ENCODE data around the gene KIZ. TPM values are rescaled to one million over a fixed set of nuclear protein-coding genes. Genes with fewer than 3 reads are reported as not detected.

Gene KIZ
- total and polyA plus RNA-seq, 2 of the 4 experiments (the other 2 are of a cell fraction), result 9.9 to 14.0 TPM

DNA sequence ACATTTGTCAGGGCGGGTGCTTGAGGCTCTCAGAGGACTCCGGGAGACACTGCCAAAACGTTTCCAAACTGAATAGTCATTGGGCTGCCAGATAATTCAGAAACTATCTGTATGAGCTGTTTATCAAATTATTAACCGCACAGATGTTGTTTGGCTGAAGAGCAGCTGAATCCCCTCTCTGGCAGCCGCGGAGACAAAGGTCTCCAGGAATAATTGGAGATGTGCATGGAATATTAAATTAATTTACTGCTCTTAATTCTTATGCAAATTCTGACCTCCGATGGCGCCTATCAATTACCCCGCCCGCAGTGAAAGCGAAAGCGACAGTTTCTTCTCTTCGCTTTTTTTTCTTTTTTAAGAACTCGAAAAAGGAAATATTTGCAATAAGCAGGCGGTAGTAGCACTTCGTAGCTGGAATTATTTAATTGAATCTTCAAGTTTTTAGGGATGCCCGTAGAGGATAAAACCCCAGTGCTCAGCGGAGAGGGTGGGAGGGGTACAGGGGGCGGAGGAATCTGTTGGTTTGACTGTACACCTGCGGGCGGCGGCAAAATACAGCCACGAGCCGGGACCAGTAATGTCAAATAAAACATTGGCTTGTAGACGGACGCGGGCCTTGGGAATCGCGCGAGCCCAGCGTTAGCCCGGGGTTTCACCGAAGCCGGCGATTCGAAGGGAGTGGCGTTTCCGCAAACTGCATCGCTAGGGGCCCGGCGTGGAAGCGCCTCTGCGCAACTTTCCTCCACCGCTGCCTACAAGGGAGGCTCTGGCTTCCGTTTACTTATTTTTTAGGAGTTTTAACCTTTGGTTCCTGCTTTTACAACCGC lies 25.9 kb upstream of the KIZ start (continued):
- no peak for TF ChIP-seq MAZ (IDR thresholded peaks at IDR 0.05; ENCODE audit: borderline replicate concordance, low read depth, low read length)

DNA sequence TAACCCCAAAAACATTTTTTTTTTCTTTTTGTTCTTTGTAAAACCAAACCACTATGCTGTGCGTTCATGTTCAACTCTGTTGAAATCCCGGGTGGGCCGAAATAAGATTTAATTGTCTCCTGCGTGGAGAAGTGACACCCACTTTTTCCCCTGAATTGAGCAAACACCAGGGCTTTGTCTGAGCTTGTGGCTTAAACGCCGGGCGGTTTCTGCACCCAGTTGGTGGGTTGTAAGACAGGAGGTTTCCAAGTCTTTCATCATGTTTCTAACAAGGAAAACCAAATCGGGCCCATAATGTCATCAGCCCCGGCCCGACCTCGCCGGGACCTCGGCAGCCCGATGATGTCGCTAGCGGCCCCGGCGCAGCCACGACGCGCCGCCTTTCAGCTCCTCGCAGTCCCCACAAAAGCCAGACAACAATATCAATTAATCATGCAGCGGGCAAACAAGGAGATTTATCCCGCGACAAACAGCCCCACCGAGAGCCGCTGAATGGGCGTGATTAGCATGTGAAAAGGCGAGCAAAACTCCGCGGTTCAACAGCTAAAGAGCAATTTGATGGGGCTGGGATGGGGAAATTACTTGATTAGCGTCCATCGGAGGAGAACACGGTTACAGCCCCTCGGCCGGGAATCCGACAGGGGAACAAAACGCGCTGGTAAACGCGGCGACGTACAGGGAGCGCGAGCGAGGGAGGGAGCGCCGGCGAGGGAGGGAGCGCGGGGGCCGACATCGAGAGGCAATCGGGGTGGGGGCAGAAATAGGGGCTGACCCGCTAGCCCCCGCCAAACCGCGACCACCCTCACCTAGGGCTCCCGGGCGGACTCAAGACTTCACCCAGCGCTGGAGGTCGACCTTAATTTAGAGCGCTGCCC lies 25.1 kb upstream of the KIZ start:
- intact Hi-C loops (cut with micrococcal nuclease) (no loop called here), dilution Hi-C loops (cut with HindIII; ENCODE audit: low sequenced_read_pairs, unreplicated experiment) (no loop called here), in situ Hi-C loops (cut with MboI; ENCODE audit: low sequenced_read_pairs) (no loop called here)
- DNase-seq (peak; percentile 2), ATAC-seq (ENCODE audit: low read depth) (no peak)
- peaks cover 5% of the 10 kb centered on the region for H3K9me3 ChIP-seq (ENCODE audit: control insufficient read depth, insufficient read depth, low read length)
- H4K20me1 ChIP-seq (ENCODE audit: insufficient read depth, low read length), result no peaks in the 10 kb centered on the region
- H2AK9ac ChIP-seq (replicated peaks; ENCODE audit: low read depth, low read length, poor library complexity), result no peak overlapping the region
- H3K27ac ChIP-seq (ENCODE audit: insufficient read depth, low read length), result no peak overlapping the region
- no peaks in the 10 kb centered on the region; the same call in 1 of the 2 replicates for H3K9me1 ChIP-seq (ENCODE audit: insufficient read depth, low read length)
- ChIA-PET POLR2A (ENCODE audit: unreplicated experiment) (no interaction called here), CTCF (interaction anchor here (0.7 kb wide), 1 partner anchor 52 kb away, joined by 3 read pairs; no protein-coding TSS in a partner anchor)
- H2BK15ac ChIP-seq (ENCODE audit: low read depth, low read length), result no peak overlapping the region
- H3K18ac ChIP-seq (ENCODE audit: low read depth, low read length), result no peak overlapping the region
- no peak overlapping the region for H3K4ac ChIP-seq (ENCODE audit: low read depth, low read length)
- no peak overlapping the region for H2BK20ac ChIP-seq (ENCODE audit: low read depth, low read length)
- H4K8ac ChIP-seq (ENCODE audit: low read depth in 2 of 2, low read length in 2 of 2), result no peak overlapping the region
- H2BK5ac ChIP-seq (ENCODE audit: low read depth, low read length, poor library complexity, severe bottlenecking), result no peak overlapping the region
- no peak overlapping the region for H2BK120ac ChIP-seq (ENCODE audit: low read depth, low read length)
- no peaks in the 10 kb centered on the region for H3K79me1 ChIP-seq (ENCODE audit: low read depth in 1 of 2, low read length in 2 of 2)
- H2AFZ ChIP-seq (replicated peaks; ENCODE audit: low read length, poor library complexity), result peak overlapping the region; percentile 74
- 4% methylated on average over 44 of the region's 64 CpGs; no CpG with 5 or more reads in 1 of the 2 experiments for WGBS, 2 experiments (ENCODE audit: extremely low coverage in 2 of 2, insufficient read length in 1 of 2)
- H4K91ac ChIP-seq (ENCODE audit: insufficient read depth, low read depth, low read length), result no peak overlapping the region
- H2AK5ac ChIP-seq (ENCODE audit: low read depth, low read length), result no peak overlapping the region
- no peak overlapping the region; the same call in 1 of the 2 replicates for H3K4me3 ChIP-seq (ENCODE audit: insufficient read depth, low read depth, low read length)
- H3K4me1 ChIP-seq (ENCODE audit: control insufficient read depth, insufficient read depth, low read length), result peaks cover 5% of the 10 kb centered on the region; the same call in 1 of the 2 replicates
- no peak overlapping the region for H3K56ac ChIP-seq (ENCODE audit: extremely low read depth, insufficient read depth, low read length)
- no peaks in the 10 kb centered on the region for H3K36me3 ChIP-seq (ENCODE audit: control insufficient read depth, insufficient read depth, low read length)
- H3K27me3 ChIP-seq (ENCODE audit: control insufficient read depth, insufficient read depth, low read length), result peaks cover 82% of the 10 kb centered on the region
- BruUV-seq (replicated peaks), result no TSS peak
- H3K9ac ChIP-seq (ENCODE audit: low read depth, low read length), result no peak overlapping the region
- H3K4me2 ChIP-seq (ENCODE audit: low read depth, low read length), result peak overlapping the region; percentile 88
- H3K23ac ChIP-seq (ENCODE audit: low read depth, low read length), result no peak overlapping the region
- H4K5ac ChIP-seq (ENCODE audit: low read depth, low read length), result no peak overlapping the region
- H3K14ac ChIP-seq (replicated peaks; ENCODE audit: low read depth, low read length), result no peak overlapping the region
- TF ChIP-seq BHLHE40 (IDR thresholded peaks at IDR 0.05; ENCODE audit: low read depth, low read length) (no peak), RFX5 (IDR thresholded peaks at IDR 0.05; ENCODE audit: low read depth, low read length) (no peak), POLR2A (IDR thresholded peaks at IDR 0.05; ENCODE audit: low read depth, low read length) (no peak), SMC3 (IDR thresholded peaks at IDR 0.05; ENCODE audit: low read depth, low read length) (no peak), FOS (IDR thresholded peaks at IDR 0.05; ENCODE audit: low read depth, low read length) (no peak), MXI1 (IDR thresholded peaks at IDR 0.05; ENCODE audit: borderline replicate concordance, low read depth, low read length) (no peak), MAZ (IDR thresholded peaks at IDR 0.05; ENCODE audit: borderline replicate concordance, low read depth, low read length) (no peak), CHD1 (IDR thresholded peaks at IDR 0.05; ENCODE audit: low read depth, low read length) (no peak), RCOR1 (IDR thresholded peaks at IDR 0.05; ENCODE audit: insufficient replicate concordance, low read length) (no peak), NFE2L2 (IDR thresholded peaks at IDR 0.05; ENCODE audit: low read depth, low read length) (no peak), MAFK (IDR thresholded peaks at IDR 0.05; ENCODE audit: low read depth, low read length) (no peak)
- TF ChIP-seq, protein P1, sequence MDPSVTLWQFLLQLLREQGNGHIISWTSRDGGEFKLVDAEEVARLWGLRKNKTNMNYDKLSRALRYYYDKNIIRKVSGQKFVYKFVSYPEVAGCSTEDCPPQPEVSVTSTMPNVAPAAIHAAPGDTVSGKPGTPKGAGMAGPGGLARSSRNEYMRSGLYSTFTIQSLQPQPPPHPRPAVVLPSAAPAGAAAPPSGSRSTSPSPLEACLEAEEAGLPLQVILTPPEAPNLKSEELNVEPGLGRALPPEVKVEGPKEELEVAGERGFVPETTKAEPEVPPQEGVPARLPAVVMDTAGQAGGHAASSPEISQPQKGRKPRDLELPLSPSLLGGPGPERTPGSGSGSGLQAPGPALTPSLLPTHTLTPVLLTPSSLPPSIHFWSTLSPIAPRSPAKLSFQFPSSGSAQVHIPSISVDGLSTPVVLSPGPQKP (IDR thresholded peaks at IDR 0.05; ENCODE audit: borderline replicate concordance, low read depth, low read length), result no peak
- TF ChIP-seq, protein P2, sequence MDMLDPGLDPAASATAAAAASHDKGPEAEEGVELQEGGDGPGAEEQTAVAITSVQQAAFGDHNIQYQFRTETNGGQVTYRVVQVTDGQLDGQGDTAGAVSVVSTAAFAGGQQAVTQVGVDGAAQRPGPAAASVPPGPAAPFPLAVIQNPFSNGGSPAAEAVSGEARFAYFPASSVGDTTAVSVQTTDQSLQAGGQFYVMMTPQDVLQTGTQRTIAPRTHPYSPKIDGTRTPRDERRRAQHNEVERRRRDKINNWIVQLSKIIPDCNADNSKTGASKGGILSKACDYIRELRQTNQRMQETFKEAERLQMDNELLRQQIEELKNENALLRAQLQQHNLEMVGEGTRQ (IDR thresholded peaks at IDR 0.05; ENCODE audit: low read depth, low read length), result no peak

Measured in IMR-90 (cell line).